Lower leg skin (tissue), 4 donors: Measurements from ENCODE around the gene CLRN1. TPM values are rescaled to one million over a fixed set of nuclear protein-coding genes. Genes with fewer than 3 reads are reported as not detected.

Experiments
- DNase-seq, 2 donors: peaks; one replicate each; pipeline ENCODE4 v3.0.0-alpha.2; 2019; ENCODE audit warnings: low spot score in 2 of 2
- H3K4me3 ChIP-seq: fragments of 200-600 bp; sonication (generic); 2 replicates; pipeline ENCODE4 v1.5.1; 2017; ENCODE audit warnings: mild to moderate bottlenecking, low read depth; ENCODE audit not compliant: poor library complexity, severe bottlenecking
- CTCF ChIP-seq, 3 donors: fragments of 450-650 bp; IDR thresholded peaks; one replicate each; pipeline ENCODE4 v1.5.1; 2016; ENCODE audit warnings: antibody characterized with exemption in 3 of 3, mild to moderate bottlenecking in 3 of 3, moderate library complexity in 2 of 3
- POLR2A ChIP-seq, 2 donors: fragments of 450-650 bp; IDR thresholded peaks; one replicate each; pipeline ENCODE4 v1.6.1; 2016 to 2017; ENCODE audit warnings: antibody characterized with exemption in 2 of 2, mild to moderate bottlenecking in 1 of 2, moderate library complexity in 1 of 2
- WGBS, 2 donors: methylation state at CpG; one replicate each; pipeline ENCODE4 v1.1.5; 2018; 5-methylcytosine and 5-hydroxymethylcytosine counted together
- intact Hi-C: fragments of 100-400 bp; cut with DNase I; formaldehyde crosslinking; loops from one replicate; pipeline ENCODE4 v1.15.0; 2023; ENCODE audit warnings: low total_unique reads
- total RNA-seq, 4 donors: library from RNA; depleted of rRNA; stranded (reverse); fragments of >200 nt; gene quantifications; one replicate each; pipeline ENCODE4 v1.1.0, GENCODE V29; 2016

Gene CLRN1, protein sequence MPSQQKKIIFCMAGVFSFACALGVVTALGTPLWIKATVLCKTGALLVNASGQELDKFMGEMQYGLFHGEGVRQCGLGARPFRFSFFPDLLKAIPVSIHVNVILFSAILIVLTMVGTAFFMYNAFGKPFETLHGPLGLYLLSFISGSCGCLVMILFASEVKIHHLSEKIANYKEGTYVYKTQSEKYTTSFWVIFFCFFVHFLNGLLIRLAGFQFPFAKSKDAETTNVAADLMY
- total RNA-seq, result not detected

DNA sequence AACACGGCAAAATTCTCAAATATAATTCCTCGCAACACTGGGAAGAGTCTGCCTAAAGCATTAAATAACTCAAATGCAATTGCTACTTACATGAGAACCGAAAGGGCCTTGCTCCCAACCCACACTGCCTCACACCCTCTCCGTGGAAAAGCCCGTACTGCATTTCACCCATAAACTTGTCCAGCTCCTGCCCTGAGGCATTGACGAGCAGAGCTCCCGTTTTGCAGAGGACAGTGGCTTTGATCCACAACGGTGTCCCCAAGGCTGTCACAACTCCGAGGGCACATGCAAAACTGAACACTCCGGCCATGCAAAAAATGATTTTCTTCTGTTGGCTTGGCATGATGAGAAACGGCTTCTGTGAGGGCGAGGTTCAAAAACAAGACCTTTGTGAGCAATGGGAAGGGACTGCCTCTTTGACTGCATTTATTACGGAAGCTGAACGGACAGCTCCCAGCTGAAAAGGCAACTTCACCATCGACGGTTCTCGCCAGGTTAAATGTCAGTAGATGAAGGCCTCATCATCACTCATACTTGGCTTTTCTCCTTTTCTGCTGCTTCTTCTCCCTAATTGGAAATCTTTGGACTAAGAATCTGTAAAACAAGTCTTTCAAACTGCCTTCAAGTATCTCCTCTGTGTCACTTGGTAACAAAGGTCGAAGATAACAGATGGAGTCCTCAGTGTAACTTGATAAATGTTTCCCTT lies at the start of gene CLRN1:
CLRN1 (minus strand) TSS at position 362 of the 706 bp plus-strand sequence; CDS start at position 343, 19 bp downstream.
- WGBS, 2 donors, result 56 to 57% methylated on average over 18 of the region's 18 CpGs
- TF ChIP-seq CTCF (IDR thresholded peaks at IDR 0.05) (no peak), POLR2A (IDR thresholded peaks at IDR 0.05) (no peak)
- no peak within 1 kb of the TSS for H3K4me3 ChIP-seq
- DNase-seq, result no peak
- intact Hi-C loops, result no loop called here

DNA sequence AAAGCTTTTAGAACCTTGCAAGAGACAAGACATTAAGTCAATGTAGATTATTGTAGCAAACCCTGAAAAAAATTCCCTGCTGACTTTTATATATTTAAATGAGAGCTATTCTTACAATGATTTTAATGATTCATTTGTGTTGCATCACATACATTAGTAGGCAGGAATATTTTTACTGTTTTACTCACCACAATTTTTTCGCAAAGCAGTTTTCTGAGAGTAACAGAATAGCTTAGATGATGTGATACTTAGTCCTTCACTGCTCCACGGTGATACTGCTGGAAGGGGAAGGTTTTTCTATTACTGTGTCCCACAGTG lies 43.9 kb upstream of the CLRN1 start:
- no peak for DNase-seq
- 57 to 65% methylated on average over 2 of the region's 2 CpGs for WGBS, 2 donors
- intact Hi-C loops, result no loop called here
- H3K4me3 ChIP-seq, result no peak overlapping the region
- TF ChIP-seq CTCF (IDR thresholded peaks at IDR 0.05) (no peak), POLR2A (IDR thresholded peaks at IDR 0.05) (no peak)

DNA sequence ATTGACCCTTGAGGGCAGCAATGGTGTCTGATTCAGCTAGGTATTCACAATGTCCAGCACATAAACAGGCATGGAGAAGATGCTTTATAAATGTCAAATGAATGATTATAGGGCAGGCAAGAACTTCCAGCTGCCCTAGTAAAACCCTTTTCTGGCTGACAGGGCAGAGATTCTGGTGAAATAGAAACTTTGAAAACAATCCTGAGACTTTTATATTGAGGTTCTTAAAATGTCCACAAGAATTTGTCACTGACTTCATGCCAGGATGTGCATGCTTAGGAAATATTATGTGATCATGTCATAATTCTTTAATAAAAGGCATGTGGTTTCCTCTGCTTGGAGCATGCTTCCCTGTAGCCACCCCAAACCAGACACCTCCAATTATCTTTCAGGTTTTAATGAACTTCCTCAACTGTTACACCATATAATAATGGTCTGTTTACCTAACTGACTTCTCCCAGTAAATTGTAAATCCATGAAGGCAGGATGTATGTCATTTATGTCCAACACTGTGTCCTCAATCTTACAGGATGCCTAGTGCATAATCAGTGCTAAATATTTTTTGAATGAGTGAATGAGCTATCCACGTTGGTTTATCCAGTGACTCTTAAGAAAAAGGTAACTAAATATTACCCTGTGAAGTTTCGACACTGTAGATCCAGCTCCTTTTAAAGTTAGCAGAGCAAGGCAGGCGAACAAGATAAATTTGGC lies 43.4 kb upstream of the CLRN1 start:
- no peak overlapping the region for H3K4me3 ChIP-seq
- TF ChIP-seq CTCF (IDR thresholded peaks at IDR 0.05) (no peak), POLR2A (IDR thresholded peaks at IDR 0.05) (no peak)
- intact Hi-C loops, result no loop called here
- 49 to 54% methylated on average over 3 of the region's 3 CpGs for WGBS, 2 donors
- DNase-seq, result no peak

- TF ChIP-seq POLR2A (IDR thresholded peaks at IDR 0.05) (no peak), CTCF (IDR thresholded peaks at IDR 0.05) (no peak)
- no peak overlapping the region for H3K4me3 ChIP-seq
- no peak for DNase-seq
- 94 to 96% methylated on average over 5 of the region's 5 CpGs for WGBS, 2 donors
- intact Hi-C loops, result no loop called here
These were observed 42.7 kb upstream of the CLRN1 start for GRCh38 chr3:151015181-151015580.

DNA sequence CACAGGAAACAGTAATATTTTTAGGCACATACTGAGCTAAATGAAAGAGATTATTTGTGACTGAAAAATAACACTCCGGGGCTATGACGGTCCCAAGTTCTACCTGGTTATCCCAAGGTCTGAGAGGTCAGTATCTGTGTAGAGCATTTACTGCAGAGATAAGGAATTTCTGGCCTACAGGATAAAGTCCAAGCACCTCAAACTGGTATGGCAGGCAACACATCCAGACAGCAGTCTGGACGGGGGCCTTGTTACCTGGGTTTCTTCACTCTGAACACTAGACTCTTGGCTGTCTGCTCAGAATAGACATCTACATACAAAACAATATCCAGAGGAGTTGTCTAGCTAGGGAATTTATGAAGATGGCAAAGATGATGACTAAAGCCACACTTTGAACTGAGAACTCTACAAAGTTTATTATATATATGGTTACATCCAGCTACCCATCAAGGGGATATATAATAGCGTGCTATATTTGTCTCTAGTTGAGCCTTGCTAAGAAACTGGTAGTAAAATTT lies 42.0 kb upstream of the CLRN1 start:
- no peak overlapping the region for H3K4me3 ChIP-seq
- no peak for TF ChIP-seq POLR2A (IDR thresholded peaks at IDR 0.05)
- no peak for TF ChIP-seq CTCF (IDR thresholded peaks at IDR 0.05)
- no peak for DNase-seq
- WGBS, 2 donors, result 67 to 69% methylated on average over 4 of the region's 4 CpGs
- intact Hi-C loops, result no loop called here
